Liver (tissue), 9 donors: Measurements from ENCODE around the gene C9orf85. TPM values are rescaled to one million over a fixed set of nuclear protein-coding genes. Genes with fewer than 3 reads are reported as not detected.

Experiments
- DNase-seq: peaks from one replicate; pipeline ENCODE4 v3.0.0-alpha.2; 2017; ENCODE audit warnings: low spot score
- H3K27ac ChIP-seq, 2 donors: one replicate each; pipeline ENCODE4 v1.7.0; 2013; ENCODE audit warnings: inconsistent platforms in 2 of 2, low read length in 2 of 2, control low read depth in 1 of 2, low read depth in 1 of 2, mild to moderate bottlenecking in 1 of 2
- H3K27me3 ChIP-seq, 4 donors: one replicate each; pipeline versions ENCODE4 v1.6.1 to v1.7.0; 2013; ENCODE audit warnings: low read length in 3 of 4, inconsistent platforms in 1 of 4, mild to moderate bottlenecking in 1 of 4, moderate library complexity in 1 of 4; ENCODE audit not compliant: control insufficient read depth in 4 of 4, insufficient read depth in 4 of 4
- H3K36me3 ChIP-seq, 4 donors: one replicate each; pipeline versions ENCODE4 v1.6.1 to v1.7.0; 2013; ENCODE audit warnings: low read length in 3 of 4, mild to moderate bottlenecking in 3 of 4, low read depth in 1 of 4, moderate library complexity in 1 of 4; ENCODE audit not compliant: control insufficient read depth in 4 of 4, insufficient read depth in 3 of 4
- H3K4me1 ChIP-seq, 4 donors: one replicate each; pipeline versions ENCODE4 v1.6.1 to v1.7.0; 2013; ENCODE audit warnings: low read length in 3 of 4, mild to moderate bottlenecking in 3 of 4, moderate library complexity in 1 of 4; ENCODE audit not compliant: control insufficient read depth in 4 of 4, insufficient read depth in 4 of 4
- H3K4me3 ChIP-seq, 3 donors: one replicate each; pipeline versions ENCODE4 v1.6.1 to v1.7.0; 2013; ENCODE audit warnings: low read length in 3 of 3, control low read depth in 1 of 3, low read depth in 1 of 3, mild to moderate bottlenecking in 1 of 3
- H3K9ac ChIP-seq, 2 donors: one replicate each; pipeline ENCODE4 v1.7.0; 2013; ENCODE audit warnings: low read length in 2 of 2, mild to moderate bottlenecking in 2 of 2, moderate library complexity in 2 of 2, control low read depth in 1 of 2, low read depth in 1 of 2
- H3K9me3 ChIP-seq, 4 donors: one replicate each; pipeline versions ENCODE4 v1.6.1 to v1.7.0; 2013; ENCODE audit warnings: low read length in 3 of 4; ENCODE audit not compliant: control insufficient read depth in 4 of 4
- ATF3 ChIP-seq: IDR thresholded peaks from 2 replicates; pipeline ENCODE4 v1.6.1; 2016; ENCODE audit warnings: antibody characterized with exemption
- CTCF ChIP-seq: fragments of 150-350 bp; IDR thresholded peaks from 2 replicates; pipeline ENCODE4 v1.5.1; 2017; ENCODE audit warnings: improper control_type of control experiment, low read depth, low read length; ENCODE audit not compliant: missing input control
- EGR1 ChIP-seq, 2 donors: IDR thresholded peaks; 2 replicates each; pipeline ENCODE4 v1.6.1; 2016 to 2018; ENCODE audit warnings: antibody characterized with exemption in 2 of 2, low read depth in 2 of 2
- FOXA2 ChIP-seq: IDR thresholded peaks from 2 replicates; pipeline ENCODE4 v1.6.1; 2016; ENCODE audit warnings: antibody characterized with exemption
- GABPA ChIP-seq, 2 donors: IDR thresholded peaks in 1 of 2; conservative IDR thresholded peaks in 1 of 2; 2 replicates each; pipeline ENCODE4 v1.6.1; 2016; ENCODE audit warnings: antibody characterized with exemption in 2 of 2, mild to moderate bottlenecking in 1 of 2, moderate library complexity in 1 of 2
- HNF4A ChIP-seq, 2 donors: conservative IDR thresholded peaks; 2 replicates each; pipeline ENCODE4 v1.6.1; 2016; ENCODE audit warnings: antibody characterized with exemption in 2 of 2, mild to moderate bottlenecking in 2 of 2
- HNF4G ChIP-seq: IDR thresholded peaks from 2 replicates; pipeline ENCODE4 v1.6.1; 2016; ENCODE audit warnings: antibody characterized with exemption
- JUND ChIP-seq, 2 donors: IDR thresholded peaks; 2 replicates each; pipeline ENCODE4 v1.6.1; 2016; ENCODE audit warnings: antibody characterized with exemption in 2 of 2
- MAX ChIP-seq: IDR thresholded peaks from 2 replicates; pipeline ENCODE4 v1.6.1; 2016; ENCODE audit warnings: antibody characterized with exemption
- NR2F2 ChIP-seq: IDR thresholded peaks from 2 replicates; pipeline ENCODE4 v1.6.1; 2016; ENCODE audit warnings: antibody characterized with exemption
- RAD21 ChIP-seq, 2 donors: IDR thresholded peaks; 2 replicates each; pipeline ENCODE4 v1.6.1; 2016; ENCODE audit warnings: antibody characterized with exemption in 2 of 2, mild to moderate bottlenecking in 2 of 2
- REST ChIP-seq: IDR thresholded peaks from 2 replicates; pipeline ENCODE4 v1.6.1; 2016; ENCODE audit warnings: antibody characterized with exemption, mild to moderate bottlenecking
- RXRA ChIP-seq, 2 donors: IDR thresholded peaks; 2 replicates each; pipeline ENCODE4 v1.6.1; 2017 to 2018; ENCODE audit warnings: antibody characterized with exemption in 2 of 2, mild to moderate bottlenecking in 1 of 2
- TAF1 ChIP-seq: conservative IDR thresholded peaks from 2 replicates; pipeline ENCODE4 v1.6.1; 2016; ENCODE audit warnings: antibody characterized with exemption, mild to moderate bottlenecking
- YY1 ChIP-seq: IDR thresholded peaks from 2 replicates; pipeline ENCODE4 v1.6.1; 2016; ENCODE audit warnings: antibody characterized with exemption, mild to moderate bottlenecking
- ZBTB33 ChIP-seq: IDR thresholded peaks from 2 replicates; pipeline ENCODE4 v1.6.1; 2016; ENCODE audit warnings: antibody characterized with exemption
- WGBS: extraction: QIAGEN DNeasy Blood & Tissue Kit; methylation state at CpG from one replicate; pipeline ENCODE4 v1.1.7; 2013; 5-methylcytosine and 5-hydroxymethylcytosine counted together
- polyA plus RNA-seq, 2 donors: library from polyadenylated mRNA; stranded (reverse) in 1 of 2; unstranded in 1 of 2; fragments of 200-250 nt in 1 of 2; fragments of >200 nt in 1 of 2; fragmentation: Nextera tagmentation in 1 of 2; extraction: Ambion mirVana in 1 of 2; gene quantifications; one replicate each; pipeline versions ENCODE4 v1.2.1 to v1.2.3, GENCODE V29; 2013 to 2015
- total RNA-seq, 2 donors: library from RNA; depleted of rRNA; stranded (reverse); fragments of >200 nt; gene quantifications; one replicate each; pipeline ENCODE4 v1.2.3, GENCODE V29; 2014
- donor health status: healthy.
- donor health status: healthy.
- donor health status: healthy.
- donor health status: healthy.
- donor health status: healthy.

Gene C9orf85
- total and polyA plus RNA-seq, 4 donors = 3.6 to 6.6 (median 3.9) TPM

GRCh38 chr9:71984831-71985281 is 73.4 kb downstream of the C9orf85 start:
- H3K9me3 ChIP-seq = no peaks in the 10 kb centered on the region
- TF ChIP-seq YY1 (no peak), ATF3 (no peak), RAD21 (IDR thresholded peaks at IDR 0.05) (no peak), HNF4A (conservative IDR thresholded peaks at IDR 0.05) (no peak), FOXA2 (no peak), RXRA (IDR thresholded peaks at IDR 0.05) (no peak), HNF4G (no peak), JUND (IDR thresholded peaks at IDR 0.05) (no peak), REST (no peak), ZBTB33 (no peak), MAX (no peak), EGR1 (IDR thresholded peaks at IDR 0.05; ENCODE audit: low read depth in 2 of 2) (no peak), CTCF (no peak), NR2F2 (no peak), TAF1 (no peak), GABPA (IDR thresholded peaks at IDR 0.05 in 1 of 2, conservative IDR thresholded peaks at IDR 0.05 in 1 of 2) (no peak)
- no peak overlapping the region for H3K9ac ChIP-seq
- no peaks in the 10 kb centered on the region for H3K36me3 ChIP-seq
- H3K27ac ChIP-seq = no peak overlapping the region
- DNase-seq = no peak
- H3K4me1 ChIP-seq = no peaks in the 10 kb centered on the region
- H3K4me3 ChIP-seq = no peak overlapping the region
- H3K27me3 ChIP-seq = no peaks in the 10 kb centered on the region
- 87% methylated on average over 7 of the region's 7 CpGs for WGBS
